CD4-positive, alpha-beta T cell (primary cell): ENCODE results near the gene BTN1A1. TPM values are rescaled to one million over a fixed set of nuclear protein-coding genes. Genes with fewer than 3 reads are reported as not detected.

ENCODE experiments used
- ATAC-seq: fragments of 200-7000 bp; cut with Tn5 transposase; one replicate; pipeline ENCODE4 v1.10.0; 2022; ENCODE audit warnings: mild to moderate bottlenecking; ENCODE audit not compliant: poor library complexity
- CTCF ChIA-PET: fragments of 350-600 bp; sonication (Branson Sonifier 250); formaldehyde crosslinking; loops from one replicate; lab custom pipeline; 2021; ENCODE audit warnings: antibody characterized with exemption, inconsistent platforms; lab: Charles Lee
- POLR2A ChIA-PET: fragments of 350-600 bp; sonication (Branson Sonifier 250); formaldehyde crosslinking; loops from one replicate; lab custom pipeline; 2021; ENCODE audit warnings: antibody characterized with exemption, inconsistent platforms; lab: Charles Lee
- DNase-seq, 14 experiments: peaks; one replicate each; pipeline ENCODE4 v3.0.0-alpha.2; 2013 to 2020; ENCODE audit warnings: mixed read lengths in 2 of 14
- H3K27ac ChIP-seq, 2 donors: one replicate each; pipeline versions ENCODE4 v1.5.1 to v1.7.0; 2013; ENCODE audit warnings: low read length in 2 of 2, low read depth in 1 of 2, mild to moderate bottlenecking in 1 of 2
- H3K27me3 ChIP-seq, 2 experiments: 1 replicate in 1 of 2; 2 replicates in 1 of 2; pipeline versions ENCODE4 v1.6.1 to v1.7.0; 2013; ENCODE audit warnings: low read length in 2 of 2, control low read depth in 1 of 2, mild to moderate bottlenecking in 1 of 2, moderate library complexity in 1 of 2; ENCODE audit not compliant: insufficient read depth in 2 of 2, control insufficient read depth in 1 of 2
- H3K36me3 ChIP-seq: one replicate; pipeline ENCODE4 v1.6.1; 2013; ENCODE audit warnings: low read length, control low read depth; ENCODE audit not compliant: insufficient read depth
- H3K4me1 ChIP-seq: one replicate; pipeline ENCODE4 v1.6.1; 2013; ENCODE audit warnings: low read length, control low read depth; ENCODE audit not compliant: insufficient read depth
- H3K4me3 ChIP-seq: one replicate; pipeline ENCODE4 v1.5.1; 2013; ENCODE audit warnings: mild to moderate bottlenecking, low read length, moderate library complexity
- H3K9me3 ChIP-seq, 2 experiments: 1 replicate in 1 of 2; 2 replicates in 1 of 2; pipeline versions ENCODE4 v1.6.1 to v1.7.0; 2013; ENCODE audit warnings: low read length in 2 of 2, mild to moderate bottlenecking in 2 of 2, control low read depth in 1 of 2, moderate library complexity in 1 of 2; ENCODE audit not compliant: control insufficient read depth in 1 of 2, insufficient read depth in 1 of 2
- H3K27ac Mint-ChIP-seq: one replicate; pipeline ENCODE4 v1.8.0; 2020; ENCODE audit warnings: mixed read lengths
- H3K27me3 Mint-ChIP-seq: one replicate; pipeline ENCODE4 v1.8.0; 2021; ENCODE audit warnings: mixed read lengths
- H3K36me3 Mint-ChIP-seq: one replicate; pipeline ENCODE4 v1.8.0; 2021; ENCODE audit warnings: low read depth, mixed read lengths
- H3K4me1 Mint-ChIP-seq: one replicate; pipeline ENCODE4 v1.8.0; 2021; ENCODE audit warnings: low read depth, mixed read lengths
- H3K4me3 Mint-ChIP-seq: one replicate; pipeline ENCODE4 v1.8.0; 2020; ENCODE audit warnings: mild to moderate bottlenecking, mixed read lengths
- H3K9me3 Mint-ChIP-seq: one replicate; pipeline ENCODE4 v1.8.0; 2020; ENCODE audit warnings: mixed read lengths
- CTCF ChIP-seq: fragments of 200-600 bp; IDR thresholded peaks from one replicate; pipeline ENCODE4 v1.8.0; 2022; ENCODE audit warnings: antibody characterized with exemption, mild to moderate bottlenecking
- intact Hi-C, 2 experiments: fragments of 100-400 bp; cut with DNase I in 1 of 2; cut with micrococcal nuclease in 1 of 2; formaldehyde crosslinking; loops; one replicate each; pipeline versions ENCODE4 v1.15.1 to v1.9.0; 2023 to 2025; cut with DNase I, micrococcal nuclease
- total RNA-seq, 174 experiments: library from RNA in 2 of 174; stranded (reverse) in 2 of 174; gene quantifications; one replicate each; pipeline ENCODE4 v1.2.3 and lab custom pipeline; 2021 to 2026

BTN1A1 gene
- total RNA-seq, 2 experiments from 2014 or later: not detected

DNA sequence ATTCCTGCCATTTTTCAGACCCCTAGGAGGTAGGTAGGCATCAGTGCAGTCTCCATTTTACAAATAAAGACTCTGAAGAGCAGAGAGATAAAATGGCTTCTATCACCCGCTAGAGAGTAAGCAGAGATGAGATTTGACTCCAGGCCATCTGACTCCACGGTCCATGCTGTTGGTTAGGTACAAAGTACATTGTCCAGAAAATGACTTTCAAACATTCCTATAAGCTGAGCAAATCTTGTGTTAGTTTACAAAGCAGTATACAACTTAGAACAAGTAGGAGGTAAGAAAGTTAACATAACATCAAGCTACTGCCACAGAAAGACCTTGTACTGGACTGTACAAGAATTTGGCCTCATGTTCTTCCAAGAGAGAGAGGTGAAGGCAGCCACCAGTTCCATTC lies 14.9 kb downstream of the BTN1A1 start:
- H3K9me3 Mint-ChIP-seq: no peaks in the 10 kb centered on the region
- no peak overlapping the region for H3K27ac ChIP-seq
- no peaks in the 10 kb centered on the region for H3K27me3 Mint-ChIP-seq
- H3K4me3 ChIP-seq: no peak overlapping the region
- no peak overlapping the region for H3K27ac Mint-ChIP-seq
- intact Hi-C loops: no loop called here
- H3K36me3 Mint-ChIP-seq: no peaks in the 10 kb centered on the region
- H3K4me1 Mint-ChIP-seq: peaks cover 3% of the 10 kb centered on the region
- TF ChIP-seq CTCF: no peak
- no peaks in the 10 kb centered on the region for H3K9me3 ChIP-seq
- CTCF ChIA-PET: interaction anchor here (0.5 kb wide), 1 partner anchor 29 kb away, joined by 4 read pairs; no protein-coding TSS in a partner anchor
- no peak for ATAC-seq
- H3K36me3 ChIP-seq: no peaks in the 10 kb centered on the region
- POLR2A ChIA-PET: no interaction called here
- H3K4me1 ChIP-seq: peaks cover under 1% of the 10 kb centered on the region
- no peak for DNase-seq
- no peaks in the 10 kb centered on the region for H3K27me3 ChIP-seq
- no peak overlapping the region for H3K4me3 Mint-ChIP-seq

DNA sequence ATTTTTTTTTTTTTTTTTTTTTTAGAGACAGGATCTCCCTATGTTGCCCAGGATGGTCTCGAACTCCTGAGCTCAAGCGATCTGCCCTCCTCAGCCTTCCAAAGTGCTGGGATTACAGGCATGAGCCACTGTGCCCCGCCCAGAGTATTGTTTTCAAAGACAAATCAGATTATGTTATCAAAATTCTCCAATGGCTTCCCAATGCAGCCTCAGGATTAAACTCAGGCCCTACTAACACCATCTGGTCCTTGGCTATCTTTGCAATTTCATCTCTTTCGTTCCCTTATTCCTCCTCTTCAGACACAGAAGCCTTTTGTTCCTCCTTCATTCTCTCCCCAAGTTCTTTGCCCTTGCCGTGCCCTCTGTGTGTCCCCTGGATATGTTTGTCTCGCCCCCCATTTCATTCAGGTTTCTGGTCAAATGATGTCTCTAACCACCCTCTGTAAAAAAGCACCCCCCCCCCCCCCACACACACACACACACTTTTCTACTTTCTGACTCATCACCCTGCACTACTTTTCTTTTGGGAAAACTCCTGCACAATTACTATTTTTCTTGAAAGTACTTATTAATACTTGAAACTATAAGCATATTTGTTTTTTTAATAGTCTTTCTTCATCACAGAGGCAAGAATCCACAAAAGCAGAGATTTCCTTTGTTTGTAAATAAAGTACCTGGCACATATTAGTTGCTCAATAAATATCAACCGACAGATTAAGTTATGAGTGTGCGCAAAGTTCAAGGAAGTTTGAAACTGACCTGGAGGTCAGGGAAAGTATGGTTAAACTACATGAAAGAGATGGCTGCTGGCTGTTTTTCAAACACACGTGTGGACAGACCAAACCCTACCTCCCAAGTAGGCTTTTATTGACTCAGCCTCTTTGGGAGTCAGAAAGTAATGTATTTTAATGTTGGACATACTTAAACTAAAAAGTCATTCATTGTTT lies 16.7 kb downstream of the BTN1A1 start:
- POLR2A ChIA-PET: no interaction called here
- DNase-seq (no peak), ATAC-seq (no peak)
- H3K9me3 ChIP-seq: no peaks in the 10 kb centered on the region
- peaks cover 7% of the 10 kb centered on the region for H3K4me1 ChIP-seq
- no peak overlapping the region for H3K27ac ChIP-seq
- peaks cover 16% of the 10 kb centered on the region for H3K36me3 Mint-ChIP-seq
- no peaks in the 10 kb centered on the region for H3K9me3 Mint-ChIP-seq
- no peaks in the 10 kb centered on the region for H3K27me3 ChIP-seq
- TF ChIP-seq CTCF: no peak
- CTCF ChIA-PET: interaction anchor here (0.7 kb wide), 1 partner anchor 78 kb away, joined by 4 read pairs; no protein-coding TSS in a partner anchor
- H3K36me3 ChIP-seq: no peaks in the 10 kb centered on the region
- no peak overlapping the region for H3K4me3 Mint-ChIP-seq
- H3K4me3 ChIP-seq: no peak overlapping the region
- peaks cover 9% of the 10 kb centered on the region for H3K27me3 Mint-ChIP-seq
- peak overlapping the region; percentile 12 for H3K27ac Mint-ChIP-seq
- H3K4me1 Mint-ChIP-seq: peaks cover 19% of the 10 kb centered on the region
- intact Hi-C loops: no loop called here

DNA sequence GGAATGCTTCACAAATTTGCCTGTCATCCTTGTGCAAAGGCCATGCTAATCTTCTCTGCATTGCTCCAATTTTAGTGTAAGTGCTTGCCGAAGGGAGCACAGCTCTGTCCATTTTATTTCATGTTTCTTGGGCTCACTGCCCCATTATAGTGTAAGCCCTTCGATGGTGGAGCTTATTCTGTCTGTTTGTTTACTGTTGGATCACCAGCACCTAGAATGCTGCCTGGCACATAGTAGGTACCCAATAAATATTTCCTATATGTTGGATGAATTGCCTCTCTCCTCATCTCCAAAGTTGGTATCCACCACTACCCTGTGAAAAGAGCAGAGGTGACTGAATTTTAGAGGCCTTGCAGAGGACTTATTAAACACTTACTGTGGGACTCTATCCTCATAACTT lies 19.3 kb downstream of the BTN1A1 start:
- TF ChIP-seq CTCF: no peak
- Mint-ChIP-seq H3K27ac (peak overlapping the region; percentile 99), H3K9me3 (no peaks in the 10 kb centered on the region), H3K4me1 (peaks cover 30% of the 10 kb centered on the region), H3K27me3 (peaks cover 9% of the 10 kb centered on the region), H3K4me3 (no peak overlapping the region), H3K36me3 (peaks cover 16% of the 10 kb centered on the region)
- H3K4me3 ChIP-seq: no peak overlapping the region
- DNase-seq (no peak), ATAC-seq (no peak)
- H3K27ac ChIP-seq: no peak overlapping the region
- peaks cover 10% of the 10 kb centered on the region for H3K4me1 ChIP-seq
- no peaks in the 10 kb centered on the region for H3K9me3 ChIP-seq
- CTCF ChIA-PET: interaction anchor here (2.7 kb wide), 1 partner anchor 77 kb away, joined by 12 read pairs; no protein-coding TSS in a partner anchor
- POLR2A ChIA-PET: interaction anchor here (0.9 to 5.1 kb wide), 6 partner anchors 18 to 628 kb away, joined by 3 to 80 read pairs (median 3); partner anchors contain the start of gene HMGN4
- H3K36me3 ChIP-seq: no peaks in the 10 kb centered on the region
- no peaks in the 10 kb centered on the region for H3K27me3 ChIP-seq
- intact Hi-C loops: no loop called here
